ENCODE results near the gene DHRS13. TPM values are rescaled to one million over a fixed set of nuclear protein-coding genes. Genes with fewer than 3 reads are reported as not detected.

Gene DHRS13
- total RNA-seq, 1 donor from 2014 or later: 11.8 TPM

GRCh38 chr17:28947639-28948038, 44.8 kb upstream of the DHRS13 start:
- intact Hi-C loops (cut with DNase I): no loop called here
- H3K27ac ChIP-seq: peak overlapping the region; percentile 95
- H3K9me3 ChIP-seq: no peaks in the 10 kb centered on the region
- H3K27me3 ChIP-seq: no peaks in the 10 kb centered on the region
- H3K36me3 ChIP-seq: peaks cover 0 to 8% of the 10 kb centered on the region in 2 donors
- H3K4me3 ChIP-seq: no peak overlapping the region
- TF ChIP-seq CTCF (IDR thresholded peaks at IDR 0.05) (no peak), POLR2A (IDR thresholded peaks at IDR 0.05) (no peak), POLR2AphosphoS5 (IDR thresholded peaks at IDR 0.05; ENCODE audit: insufficient read depth in 1 of 2, low read depth in 1 of 2) (no peak)
- DNase-seq (ENCODE audit: extremely low spot score in 2 of 2): no peak
- H3K4me1 ChIP-seq: peaks cover 62% of the 10 kb centered on the region

- intact Hi-C loops (cut with DNase I): no loop called here
- Histone ChIP-seq H3K4me3 (no peak overlapping the region), H3K4me1 (peaks cover 72% of the 10 kb centered on the region), H3K36me3 (peaks cover 0 to 11% of the 10 kb centered on the region in 2 donors), H3K9me3 (no peaks in the 10 kb centered on the region), H3K27me3 (no peaks in the 10 kb centered on the region), H3K27ac (peak overlapping the region; percentile 33)
- no peak for TF ChIP-seq CTCF (IDR thresholded peaks at IDR 0.05)
- no peak for TF ChIP-seq POLR2A (IDR thresholded peaks at IDR 0.05)
- TF ChIP-seq POLR2AphosphoS5 (IDR thresholded peaks at IDR 0.05; ENCODE audit: insufficient read depth in 1 of 2, low read depth in 1 of 2): no peak
- no peak for DNase-seq (ENCODE audit: extremely low spot score in 2 of 2)
These were observed 43.4 kb upstream of the DHRS13 start for GRCh38 chr17:28946239-28946638.

GRCh38 chr17:28944862-28945741, 42.2 kb upstream of the DHRS13 start:
- intact Hi-C loops (cut with DNase I): no loop called here

GRCh38 chr17:28944343-28944742, 41.5 kb upstream of the DHRS13 start:
- Histone ChIP-seq H3K27ac (no peak overlapping the region), H3K4me1 (peaks cover 89% of the 10 kb centered on the region)
- intact Hi-C loops (cut with DNase I): no loop called here

More at GRCh38 chr17:28944862-28945741, 42.2 kb upstream of the DHRS13 start:
- TF ChIP-seq CTCF (IDR thresholded peaks at IDR 0.05) (no peak), POLR2A (IDR thresholded peaks at IDR 0.05) (no peak), POLR2AphosphoS5 (IDR thresholded peaks at IDR 0.05; ENCODE audit: insufficient read depth in 1 of 2, low read depth in 1 of 2) (no peak)
- H3K27ac ChIP-seq: no peak overlapping the region
- H3K4me3 ChIP-seq: no peak overlapping the region
- peaks cover 84% of the 10 kb centered on the region for H3K4me1 ChIP-seq
- H3K36me3 ChIP-seq: peaks cover 0 to 11% of the 10 kb centered on the region in 2 donors
- no peaks in the 10 kb centered on the region for H3K9me3 ChIP-seq
- DNase-seq (ENCODE audit: extremely low spot score in 2 of 2): no peak
- no peaks in the 10 kb centered on the region for H3K27me3 ChIP-seq

More at GRCh38 chr17:28944343-28944742, 41.5 kb upstream of the DHRS13 start:
- Histone ChIP-seq H3K36me3 (peaks cover 0 to 11% of the 10 kb centered on the region in 2 donors), H3K27me3 (no peaks in the 10 kb centered on the region), H3K4me3 (no peak overlapping the region), H3K9me3 (no peaks in the 10 kb centered on the region)
- no peak for DNase-seq (ENCODE audit: extremely low spot score in 2 of 2)
- TF ChIP-seq CTCF (IDR thresholded peaks at IDR 0.05) (no peak), POLR2A (IDR thresholded peaks at IDR 0.05) (no peak), POLR2AphosphoS5 (IDR thresholded peaks at IDR 0.05; ENCODE audit: insufficient read depth in 1 of 2, low read depth in 1 of 2) (no peak)

Data from vagina (tissue), 2 donors.